NCI-H1048 (cell line): ENCODE results near the gene SEPTIN10.

Experiments
- DNase-seq: peaks from one replicate; lab custom pipeline; 2025; lab: John Stamatoyannopoulos, UW

SEPTIN10 gene

GRCh38 chr2:109497463-109497862 lies 116.3 kb downstream of the SEPTIN10 start:
- no peak for DNase-seq

GRCh38 chr2:109494351-109494750 lies 119.4 kb downstream of the SEPTIN10 start:
- DNase-seq, result no peak

DNA sequence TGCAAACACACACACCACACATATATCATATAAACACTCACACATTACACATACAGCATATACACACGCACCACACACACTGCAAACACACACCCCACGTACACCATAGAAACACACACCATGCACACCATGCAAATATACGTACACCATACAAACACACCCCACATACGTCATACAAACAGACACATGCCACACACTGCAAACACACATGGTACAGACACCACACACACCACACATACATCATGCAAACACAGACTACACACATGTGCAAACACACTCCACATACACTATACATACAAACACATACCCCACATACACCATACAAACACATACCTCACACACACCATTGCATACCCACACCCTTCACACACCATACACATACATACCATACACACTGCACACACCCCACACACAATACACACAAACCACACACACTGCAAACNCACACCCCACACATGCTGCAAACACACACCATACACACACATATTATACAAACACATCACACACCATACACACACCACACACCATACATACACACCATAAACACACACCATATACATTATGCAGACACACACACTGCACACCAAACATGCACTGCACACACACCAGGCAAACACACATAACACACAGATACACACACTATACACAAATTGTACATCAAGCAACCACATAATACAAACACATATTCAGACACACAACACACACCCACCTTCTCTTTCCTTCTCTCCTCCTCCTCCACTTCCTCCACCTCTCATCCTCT lies 120.4 kb downstream of the SEPTIN10 start:
- DNase-seq, result no peak
